WERI-Rb-1 (cell line): ENCODE data around the gene ITPA.

Source experiments
- DNase-seq: peaks from one replicate; pipeline ENCODE4 v3.0.0-alpha.2; 2020
- H3K27ac ChIP-seq: fragments of 250-450 bp; sonication (Bioruptor Pico); 2 replicates; pipeline ENCODE4 v1.5.1; 2020; ENCODE audit warnings: mild to moderate bottlenecking, moderate library complexity
- H3K27me3 ChIP-seq: fragments of 250-450 bp; sonication (Bioruptor Pico); 2 replicates; pipeline ENCODE4 v1.5.1; 2021; ENCODE audit warnings: mild to moderate bottlenecking, low read depth, moderate library complexity; ENCODE audit not compliant: insufficient read depth, severe bottlenecking
- H3K36me3 ChIP-seq: fragments of 250-450 bp; sonication (Bioruptor Pico); 2 replicates; pipeline ENCODE4 v1.5.1; 2020; ENCODE audit warnings: mild to moderate bottlenecking, moderate library complexity
- H3K4me3 ChIP-seq: 2 replicates; pipeline ENCODE4 v1.5.1; 2011; ENCODE audit warnings: low read depth, mild to moderate bottlenecking, control low read depth, low read length
- H3K9me3 ChIP-seq: fragments of 250-450 bp; sonication (Bioruptor Pico); 2 replicates; pipeline ENCODE4 v1.5.1; 2021; ENCODE audit warnings: mild to moderate bottlenecking, moderate library complexity; ENCODE audit not compliant: severe bottlenecking
- CTCF ChIP-seq: IDR thresholded peaks from 2 replicates; pipeline ENCODE4 v1.5.1; 2011; ENCODE audit warnings: low read depth, mild to moderate bottlenecking, control low read depth, inconsistent platforms, low read length

ITPA gene

DNA sequence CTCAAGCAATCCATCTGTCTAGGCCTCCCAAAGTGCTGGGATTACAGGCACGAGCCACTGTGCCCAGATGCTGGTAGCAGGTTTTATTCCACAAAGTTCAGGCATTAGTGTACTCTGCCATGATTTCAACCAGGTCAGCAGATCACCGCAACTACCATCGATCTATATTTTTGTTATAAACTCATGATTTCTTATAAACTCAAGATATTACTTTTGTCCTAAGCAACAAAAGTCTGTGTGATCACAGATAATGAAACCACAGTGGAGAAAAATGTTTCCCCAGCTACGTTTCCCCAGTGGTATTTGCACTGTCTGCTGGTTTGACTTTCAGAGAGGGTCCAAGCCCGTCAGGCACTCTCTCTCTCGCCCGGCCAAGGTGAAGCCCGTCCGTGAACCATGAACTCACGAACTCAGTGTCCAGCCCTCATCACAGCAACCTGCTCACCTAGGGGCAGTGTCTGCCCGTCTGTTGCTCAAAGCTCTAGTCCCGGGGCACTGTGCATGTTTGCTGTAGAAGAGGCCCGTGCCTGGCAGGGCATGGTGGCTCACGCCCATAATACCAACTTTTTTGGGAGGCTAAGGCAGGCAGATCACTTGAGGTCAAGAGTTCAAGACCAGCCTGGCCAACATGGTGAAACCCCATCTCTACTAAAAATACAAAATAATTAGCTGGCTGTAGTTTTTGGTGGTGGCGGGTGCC is 22.7 kb downstream of the ITPA start:
- no peak overlapping the region for H3K4me3 ChIP-seq
- no peaks in the 10 kb centered on the region for H3K9me3 ChIP-seq
- H3K27ac ChIP-seq = no peak overlapping the region
- H3K27me3 ChIP-seq = no peaks in the 10 kb centered on the region
- H3K36me3 ChIP-seq = no peaks in the 10 kb centered on the region
- no peak for DNase-seq
- TF ChIP-seq CTCF = no peak

- peaks cover 8% of the 10 kb centered on the region for H3K27me3 ChIP-seq
- TF ChIP-seq CTCF = no peak
- H3K9me3 ChIP-seq = peaks cover 4% of the 10 kb centered on the region
- no peaks in the 10 kb centered on the region for H3K36me3 ChIP-seq
- DNase-seq = no peak
- H3K4me3 ChIP-seq = no peak overlapping the region
- no peak overlapping the region for H3K27ac ChIP-seq
Observed at GRCh38 chr20:3233131-3233990, 24.1 kb downstream of the ITPA start.

DNA sequence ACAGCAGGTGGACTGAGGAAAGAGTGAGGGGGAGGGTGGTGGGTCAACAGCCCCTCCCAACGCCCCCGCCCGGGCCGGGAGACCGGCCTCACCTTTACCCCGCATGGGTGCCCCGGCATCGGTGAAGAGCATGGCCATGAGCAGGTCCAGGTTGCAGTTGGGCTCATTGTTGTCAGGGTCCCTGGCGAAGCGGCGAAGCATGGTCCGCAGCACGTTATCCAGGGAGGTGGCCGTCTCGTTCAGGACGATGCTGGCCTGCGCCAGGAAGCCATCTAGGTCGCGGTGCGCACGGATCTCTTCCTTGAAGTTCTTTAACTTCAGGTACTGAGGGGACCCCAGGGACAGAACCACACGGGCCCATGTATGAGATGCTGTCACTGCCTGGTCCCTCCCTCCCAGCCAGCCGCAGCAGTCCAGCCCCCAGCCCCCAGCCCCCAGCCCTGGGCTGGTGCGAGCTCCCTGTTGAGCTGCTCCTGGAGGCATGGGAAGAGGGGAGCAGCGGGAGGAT is 24.7 kb downstream of the ITPA start:
- no peak overlapping the region for H3K4me3 ChIP-seq
- no peak for DNase-seq
- no peak for TF ChIP-seq CTCF
- H3K36me3 ChIP-seq = no peaks in the 10 kb centered on the region
- peaks cover 4% of the 10 kb centered on the region for H3K9me3 ChIP-seq
- H3K27ac ChIP-seq = no peak overlapping the region
- peaks cover 12% of the 10 kb centered on the region for H3K27me3 ChIP-seq

- no peaks in the 10 kb centered on the region for H3K36me3 ChIP-seq
- no peak for TF ChIP-seq CTCF
- H3K9me3 ChIP-seq = peaks cover 4% of the 10 kb centered on the region
- H3K27me3 ChIP-seq = peaks cover 12% of the 10 kb centered on the region
- DNase-seq = no peak
- no peak overlapping the region for H3K4me3 ChIP-seq
- no peak overlapping the region for H3K27ac ChIP-seq
Observed at GRCh38 chr20:3235666-3236324, 26.5 kb downstream of the ITPA start.

- Histone ChIP-seq H3K27me3 (peaks cover 12% of the 10 kb centered on the region), H3K4me3 (no peak overlapping the region), H3K27ac (no peak overlapping the region), H3K9me3 (peaks cover 4% of the 10 kb centered on the region), H3K36me3 (no peaks in the 10 kb centered on the region)
- TF ChIP-seq CTCF = no peak
- no peak for DNase-seq
Observed at GRCh38 chr20:3237011-3237957, 28.0 kb downstream of the ITPA start.
